Measurements from ENCODE around the gene PLIN3. TPM values are rescaled to one million over a fixed set of nuclear protein-coding genes. Genes with fewer than 3 reads are reported as not detected.

The PLIN3 gene
- total and polyA plus RNA-seq, 2 experiments from 2014 or later, result 38.0 to 59.9 TPM

- Histone ChIP-seq H3K27ac (ENCODE audit: low read depth) (no peak overlapping the region), H3K9me2 (ENCODE audit: insufficient read depth) (no peaks in the 10 kb centered on the region), H3K4me2 (peak overlapping the region; percentile 83), H3K4me1 (ENCODE audit: insufficient read depth) (peaks cover 22% of the 10 kb centered on the region), H3K27me3 (ENCODE audit: insufficient read depth) (peaks cover 13% of the 10 kb centered on the region; the same call in 1 of the 2 replicates), H3K36me3 (ENCODE audit: insufficient read depth) (0 out of 2 replicates have a peak, but pooled peaks cover 6% of the 10 kb centered on the region), H4K20me1 (replicated peaks; ENCODE audit: insufficient read depth) (peaks cover 32% of the 10 kb centered on the region), H2AFZ (no peak overlapping the region), H3F3A (replicated peaks; ENCODE audit: low read depth) (peaks cover 25% of the 10 kb centered on the region), H3K4me3 (0 out of 2 replicates have a peak overlapping the region, but pooled peaks have one; percentile 30), H3K79me2 (replicated peaks; ENCODE audit: insufficient read depth) (peaks cover 51% of the 10 kb centered on the region)
- ATAC-seq, result peak; percentile 18
- Mint-ChIP-seq H3K4me1 (peaks cover 25% of the 10 kb centered on the region), H3K4me3 (peak overlapping the region; percentile 88), H3K27me3 (ENCODE audit: insufficient read depth, low read depth, poor library complexity) (peaks cover 18% of the 10 kb centered on the region), H3K27ac (peak overlapping the region; percentile 78; the same call in 1 of the 2 replicates), H3K36me3 (ENCODE audit: low read depth) (peaks cover 45% of the 10 kb centered on the region), H3K9me3 (no peaks in the 10 kb centered on the region)
- TF ChIP-seq ETS1 (IDR thresholded peaks at IDR 0.05) (no peak), POLR2AphosphoS5 (IDR thresholded peaks at IDR 0.05; ENCODE audit: low read depth) (no peak), CTCF (conservative IDR thresholded peaks at IDR 0.05; ENCODE audit: low read depth in 2 of 2) (peak; percentile 60 to 75), ZNF114 (CRISPR knock-in tag; IDR thresholded peaks at IDR 0.05) (no peak), ZNF331 (CRISPR knock-in tag; IDR thresholded peaks at IDR 0.05; ENCODE audit: low read depth) (no peak), JUNB (IDR thresholded peaks at IDR 0.05; ENCODE audit: unreplicated experiment) (no peak), EZH2phosphoT487 (IDR thresholded peaks at IDR 0.05; ENCODE audit: unreplicated experiment) (no peak), STAT1 (IDR thresholded peaks at IDR 0.05; ENCODE audit: unreplicated experiment) (no peak), ZNF462 (CRISPR knock-in tag; IDR thresholded peaks at IDR 0.05) (no peak)
- DNase-seq (ENCODE audit: low spot score), result peak; percentile 77
These were observed 44.6 kb upstream of the PLIN3 start for GRCh38 chr19:4911786-4912672.

Data from GM23338 (cell line).